ENCODE data around the gene CTTN. TPM values are rescaled to one million over a fixed set of nuclear protein-coding genes. Genes with fewer than 3 reads are reported as not detected.

Gene CTTN
- 221 TPM for polyA plus RNA-seq (2012; ENCODE audit: insufficient read length, low read depth)

GRCh38 chr11:70397983-70398833, at the start of gene CTTN:
Gene CTTN (plus strand): TSS chr11:70398529. CDS start chr11:70407298, 8,769 bp downstream.
- TF ChIP-seq FOXP2 (optimal IDR thresholded peaks at IDR 0.05; ENCODE audit: borderline replicate concordance, extremely low read depth, extremely low read length, insufficient read depth) (peak; percentile 62), SIN3A (IDR thresholded peaks at IDR 0.05; ENCODE audit: borderline replicate concordance, insufficient read depth, low read length) (no peak), TAF1 (IDR thresholded peaks at IDR 0.05; ENCODE audit: borderline replicate concordance, insufficient read depth, low read length) (peak; percentile 70; the same call in 1 of the 2 replicates), POLR2AphosphoS5 (IDR thresholded peaks at IDR 0.05; ENCODE audit: low read depth, low read length) (peak; percentile 86)

- TF ChIP-seq SIN3A (IDR thresholded peaks at IDR 0.05; ENCODE audit: borderline replicate concordance, insufficient read depth, low read length) (no peak), TAF1 (IDR thresholded peaks at IDR 0.05; ENCODE audit: borderline replicate concordance, insufficient read depth, low read length) (no peak)
- TF ChIP-seq, protein P1, sequence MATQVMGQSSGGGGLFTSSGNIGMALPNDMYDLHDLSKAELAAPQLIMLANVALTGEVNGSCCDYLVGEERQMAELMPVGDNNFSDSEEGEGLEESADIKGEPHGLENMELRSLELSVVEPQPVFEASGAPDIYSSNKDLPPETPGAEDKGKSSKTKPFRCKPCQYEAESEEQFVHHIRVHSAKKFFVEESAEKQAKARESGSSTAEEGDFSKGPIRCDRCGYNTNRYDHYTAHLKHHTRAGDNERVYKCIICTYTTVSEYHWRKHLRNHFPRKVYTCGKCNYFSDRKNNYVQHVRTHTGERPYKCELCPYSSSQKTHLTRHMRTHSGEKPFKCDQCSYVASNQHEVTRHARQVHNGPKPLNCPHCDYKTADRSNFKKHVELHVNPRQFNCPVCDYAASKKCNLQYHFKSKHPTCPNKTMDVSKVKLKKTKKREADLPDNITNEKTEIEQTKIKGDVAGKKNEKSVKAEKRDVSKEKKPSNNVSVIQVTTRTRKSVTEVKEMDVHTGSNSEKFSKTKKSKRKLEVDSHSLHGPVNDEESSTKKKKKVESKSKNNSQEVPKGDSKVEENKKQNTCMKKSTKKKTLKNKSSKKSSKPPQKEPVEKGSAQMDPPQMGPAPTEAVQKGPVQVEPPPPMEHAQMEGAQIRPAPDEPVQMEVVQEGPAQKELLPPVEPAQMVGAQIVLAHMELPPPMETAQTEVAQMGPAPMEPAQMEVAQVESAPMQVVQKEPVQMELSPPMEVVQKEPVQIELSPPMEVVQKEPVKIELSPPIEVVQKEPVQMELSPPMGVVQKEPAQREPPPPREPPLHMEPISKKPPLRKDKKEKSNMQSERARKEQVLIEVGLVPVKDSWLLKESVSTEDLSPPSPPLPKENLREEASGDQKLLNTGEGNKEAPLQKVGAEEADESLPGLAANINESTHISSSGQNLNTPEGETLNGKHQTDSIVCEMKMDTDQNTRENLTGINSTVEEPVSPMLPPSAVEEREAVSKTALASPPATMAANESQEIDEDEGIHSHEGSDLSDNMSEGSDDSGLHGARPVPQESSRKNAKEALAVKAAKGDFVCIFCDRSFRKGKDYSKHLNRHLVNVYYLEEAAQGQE (IDR thresholded peaks at IDR 0.05; ENCODE audit: insufficient read depth in 1 of 2, low read depth in 2 of 2, low read length in 2 of 2): no peak
Measured at GRCh38 chr11:70348608-70349007, 49.7 kb upstream of the CTTN start.

DNA sequence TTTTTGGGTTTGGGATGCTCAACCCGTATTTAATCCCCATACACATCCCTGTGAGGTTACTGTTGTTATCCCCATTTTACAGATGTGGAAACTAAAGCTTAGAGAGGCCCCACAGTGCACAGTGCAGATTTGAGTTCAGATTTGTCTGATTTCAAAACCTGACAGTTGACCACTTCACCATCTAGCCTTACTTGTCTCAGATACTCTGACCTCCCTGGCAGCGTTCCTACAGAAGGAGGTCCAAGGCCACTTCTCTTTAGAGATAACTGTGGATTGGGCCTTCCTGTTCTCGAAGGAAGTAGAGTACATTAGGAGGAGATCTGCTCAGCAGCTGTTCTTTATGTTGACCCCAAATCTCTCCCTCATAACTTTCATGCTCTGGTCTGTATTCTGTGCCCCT, 46.7 kb upstream of the CTTN start:
- TF ChIP-seq FOXP2 (optimal IDR thresholded peaks at IDR 0.05; ENCODE audit: borderline replicate concordance, extremely low read depth, extremely low read length, insufficient read depth): no peak
- no peak for TF ChIP-seq TAF1 (IDR thresholded peaks at IDR 0.05; ENCODE audit: borderline replicate concordance, insufficient read depth, low read length)
- no peak for TF ChIP-seq SIN3A (IDR thresholded peaks at IDR 0.05; ENCODE audit: borderline replicate concordance, insufficient read depth, low read length)
- TF ChIP-seq, protein P1 (IDR thresholded peaks at IDR 0.05; ENCODE audit: insufficient read depth in 1 of 2, low read depth in 2 of 2, low read length in 2 of 2): no peak
- no peak for TF ChIP-seq POLR2AphosphoS5 (IDR thresholded peaks at IDR 0.05; ENCODE audit: low read depth, low read length)

DNA sequence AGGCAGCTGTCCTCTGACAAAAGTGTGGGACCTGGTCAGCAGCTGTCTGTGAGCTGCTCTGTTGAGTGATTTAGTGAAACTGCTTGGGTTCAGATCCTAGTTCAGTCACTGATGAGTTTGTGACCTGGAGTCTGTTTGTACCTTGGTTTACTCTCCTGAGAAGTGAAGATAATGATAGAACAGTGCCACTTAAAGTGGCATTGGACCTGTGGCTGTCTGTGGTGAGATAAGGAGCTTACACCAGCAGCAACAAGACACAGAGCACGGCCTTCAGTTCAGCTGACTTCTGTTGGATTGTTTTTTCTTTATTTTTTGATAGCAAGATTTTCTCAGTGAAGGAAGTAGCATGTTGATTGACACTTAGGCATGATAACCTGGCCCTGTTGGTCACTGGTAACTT, 46.2 kb upstream of the CTTN start:
- TF ChIP-seq SIN3A (IDR thresholded peaks at IDR 0.05; ENCODE audit: borderline replicate concordance, insufficient read depth, low read length) (no peak), FOXP2 (optimal IDR thresholded peaks at IDR 0.05; ENCODE audit: borderline replicate concordance, extremely low read depth, extremely low read length, insufficient read depth) (no peak), POLR2AphosphoS5 (IDR thresholded peaks at IDR 0.05; ENCODE audit: low read depth, low read length) (no peak), TAF1 (IDR thresholded peaks at IDR 0.05; ENCODE audit: borderline replicate concordance, insufficient read depth, low read length) (no peak)
- TF ChIP-seq, protein P1 (IDR thresholded peaks at IDR 0.05; ENCODE audit: insufficient read depth in 1 of 2, low read depth in 2 of 2, low read length in 2 of 2): no peak

GRCh38 chr11:70352601-70353000, 45.7 kb upstream of the CTTN start:
- no peak for TF ChIP-seq SIN3A (IDR thresholded peaks at IDR 0.05; ENCODE audit: borderline replicate concordance, insufficient read depth, low read length)
- TF ChIP-seq, protein P1 (IDR thresholded peaks at IDR 0.05; ENCODE audit: insufficient read depth in 1 of 2, low read depth in 2 of 2, low read length in 2 of 2): no peak
- TF ChIP-seq TAF1 (IDR thresholded peaks at IDR 0.05; ENCODE audit: borderline replicate concordance, insufficient read depth, low read length): no peak
- TF ChIP-seq FOXP2 (optimal IDR thresholded peaks at IDR 0.05; ENCODE audit: borderline replicate concordance, extremely low read depth, extremely low read length, insufficient read depth): no peak
- no peak for TF ChIP-seq POLR2AphosphoS5 (IDR thresholded peaks at IDR 0.05; ENCODE audit: low read depth, low read length)
